Transverse colon (tissue), 4 donors: Measurements from ENCODE around the gene EFCAB9. TPM values are rescaled to one million over a fixed set of nuclear protein-coding genes. Genes with fewer than 3 reads are reported as not detected.

Experiments used
- DNase-seq: peaks from one replicate; pipeline ENCODE4 v3.0.0-alpha.2; 2019
- H3K27ac ChIP-seq, 4 donors: fragments of 200-600 bp; sonication (generic); 2 replicates each; pipeline ENCODE4 v1.5.1; 2016 to 2018; ENCODE audit warnings: inconsistent platforms in 4 of 4
- H3K27me3 ChIP-seq: fragments of 200-600 bp; sonication (generic); 2 replicates; pipeline ENCODE4 v1.5.1; 2017; ENCODE audit warnings: inconsistent platforms
- H3K36me3 ChIP-seq, 4 donors: fragments of 200-600 bp; sonication (generic); 2 replicates each; pipeline ENCODE4 v1.5.1; 2017 to 2019; ENCODE audit warnings: inconsistent platforms in 4 of 4
- H3K4me1 ChIP-seq, 4 donors: fragments of 200-600 bp; sonication (generic); 2 replicates each; pipeline ENCODE4 v1.5.1; 2017 to 2020; ENCODE audit warnings: inconsistent platforms in 4 of 4
- H3K4me3 ChIP-seq, 4 donors: fragments of 200-600 bp; sonication (generic); 1 replicate in 1 of 4; 2 replicates in 3 of 4; pipeline versions ENCODE4 v1.5.1 to v1.6.1; 2017 to 2019; ENCODE audit warnings: inconsistent platforms in 4 of 4
- H3K9me3 ChIP-seq, 2 donors: fragments of 200-600 bp; sonication (generic); 2 replicates each; pipeline ENCODE4 v1.5.1; 2017 to 2019; ENCODE audit warnings: inconsistent platforms in 2 of 2
- EP300 ChIP-seq: sonication (generic); formaldehyde crosslinking; IDR thresholded peaks from one replicate; pipeline ENCODE4 v1.6.1; 2017; ENCODE audit warnings: antibody characterized with exemption, low read depth
- POLR2A ChIP-seq: fragments of 450-650 bp; IDR thresholded peaks from one replicate; pipeline ENCODE4 v1.6.1; 2016; ENCODE audit warnings: antibody characterized with exemption, mild to moderate bottlenecking, moderate library complexity
- POLR2AphosphoS5 ChIP-seq, 3 donors: sonication (generic); formaldehyde crosslinking; IDR thresholded peaks; one replicate each; pipeline ENCODE4 v1.6.1; 2016; ENCODE audit warnings: antibody characterized with exemption in 3 of 3
- WGBS, 2 donors: methylation state at CpG; one replicate each; pipeline ENCODE4 v1.1.5; 2018; ENCODE audit warnings: low coverage in 1 of 2; 5-methylcytosine and 5-hydroxymethylcytosine counted together
- in situ Hi-C, 4 donors: fragments of 200-750 bp; cut with MboI; loops; one replicate each; pipeline versions ENCODE4 v1.15.0 to v1.15.1; 2017; ENCODE audit warnings: low sequenced_read_pairs in 3 of 4, low pct_ligation_motif_present in 1 of 4, low pct_unique_long_range_greater_than_20kb in 1 of 4
- intact Hi-C: fragments of 100-400 bp; cut with DNase I; formaldehyde crosslinking; loops from one replicate; pipeline ENCODE4 v1.15.1; 2023; ENCODE audit warnings: low total_unique reads
- total RNA-seq, 4 donors: library from RNA; depleted of rRNA; stranded (reverse); fragments of >200 nt; gene quantifications; one replicate each; pipeline ENCODE4 v1.1.0, GENCODE V29; 2016
- TF ChIP-seq, protein P1 (sequence below), 5 experiments: fragments of 200-600 bp in 3 of 5; fragments of 450-650 bp in 2 of 5; sonication (generic) in 3 of 5; IDR thresholded peaks; 1 replicate in 2 of 5; 2 replicates in 3 of 5; pipeline ENCODE4 v1.5.1; 2016 to 2017; ENCODE audit warnings: antibody characterized with exemption in 5 of 5, inconsistent platforms in 3 of 5, mild to moderate bottlenecking in 2 of 5, moderate library complexity in 1 of 5

Gene EFCAB9
- total RNA-seq, 4 donors from 2014 or later = not detected

DNA sequence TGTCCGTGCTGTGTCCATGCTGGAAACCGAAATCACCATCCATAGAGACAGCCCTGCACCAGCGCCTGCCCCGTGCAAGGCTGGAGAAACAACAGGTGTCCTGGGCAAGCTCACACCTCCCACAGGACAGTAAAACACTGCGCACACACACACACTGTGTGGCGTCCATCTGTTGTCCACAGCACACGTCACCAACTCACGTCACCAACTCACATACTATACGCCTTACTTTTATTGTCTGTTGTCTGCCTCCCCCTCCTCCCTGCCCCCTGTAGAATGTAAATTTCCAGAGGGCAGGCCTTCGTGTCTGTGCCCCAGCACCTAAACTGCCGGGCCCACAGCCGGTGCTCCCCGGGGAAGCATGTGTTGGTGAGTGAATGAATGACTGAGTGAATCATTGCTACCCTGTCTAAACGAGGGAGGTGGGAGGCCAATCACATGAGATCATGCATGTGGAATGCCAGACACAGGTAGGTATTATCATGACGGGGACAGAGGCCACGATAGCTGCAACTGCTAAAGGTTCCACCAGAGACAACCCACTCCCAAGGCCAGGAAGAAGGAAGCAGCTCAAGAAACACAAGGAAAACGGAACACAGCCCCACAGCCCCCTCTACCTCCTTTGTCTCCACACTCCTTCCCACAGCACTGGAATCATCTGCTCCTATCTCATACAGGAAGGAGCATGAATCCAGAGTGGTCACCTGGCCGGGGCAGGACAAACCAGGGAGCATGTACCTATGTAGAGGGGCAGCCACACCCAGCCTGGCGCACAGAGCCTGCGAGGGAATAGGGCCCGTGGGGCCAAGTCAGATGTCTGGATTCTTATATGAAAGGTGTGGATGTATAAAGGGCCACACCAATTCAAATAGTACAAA, 47.9 kb upstream of the EFCAB9 start:
- peaks cover 0 to 46% (median 21%) of the 10 kb centered on the region in 4 donors for H3K4me1 ChIP-seq
- intact Hi-C loops (no loop called here), in situ Hi-C loops (no loop called here)
- TF ChIP-seq EP300 (no peak), POLR2A (no peak), POLR2AphosphoS5 (IDR thresholded peaks at IDR 0.05) (peak in 2 of 3 donors; percentile 54 to 76)
- TF ChIP-seq, protein P1, sequence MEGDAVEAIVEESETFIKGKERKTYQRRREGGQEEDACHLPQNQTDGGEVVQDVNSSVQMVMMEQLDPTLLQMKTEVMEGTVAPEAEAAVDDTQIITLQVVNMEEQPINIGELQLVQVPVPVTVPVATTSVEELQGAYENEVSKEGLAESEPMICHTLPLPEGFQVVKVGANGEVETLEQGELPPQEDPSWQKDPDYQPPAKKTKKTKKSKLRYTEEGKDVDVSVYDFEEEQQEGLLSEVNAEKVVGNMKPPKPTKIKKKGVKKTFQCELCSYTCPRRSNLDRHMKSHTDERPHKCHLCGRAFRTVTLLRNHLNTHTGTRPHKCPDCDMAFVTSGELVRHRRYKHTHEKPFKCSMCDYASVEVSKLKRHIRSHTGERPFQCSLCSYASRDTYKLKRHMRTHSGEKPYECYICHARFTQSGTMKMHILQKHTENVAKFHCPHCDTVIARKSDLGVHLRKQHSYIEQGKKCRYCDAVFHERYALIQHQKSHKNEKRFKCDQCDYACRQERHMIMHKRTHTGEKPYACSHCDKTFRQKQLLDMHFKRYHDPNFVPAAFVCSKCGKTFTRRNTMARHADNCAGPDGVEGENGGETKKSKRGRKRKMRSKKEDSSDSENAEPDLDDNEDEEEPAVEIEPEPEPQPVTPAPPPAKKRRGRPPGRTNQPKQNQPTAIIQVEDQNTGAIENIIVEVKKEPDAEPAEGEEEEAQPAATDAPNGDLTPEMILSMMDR (IDR thresholded peaks at IDR 0.05) = no peak
- WGBS, 2 donors = 54 to 83% methylated on average over 8 to 21 of the region's 21 CpGs
- H3K27ac ChIP-seq = peak overlapping the region; percentile 32 to 68 (median 55)
- no peak overlapping the region for H3K4me3 ChIP-seq
- no peaks in the 10 kb centered on the region for H3K36me3 ChIP-seq
- DNase-seq = peak; percentile 41
- H3K9me3 ChIP-seq = no peaks in the 10 kb centered on the region
- H3K27me3 ChIP-seq = no peaks in the 10 kb centered on the region

DNA sequence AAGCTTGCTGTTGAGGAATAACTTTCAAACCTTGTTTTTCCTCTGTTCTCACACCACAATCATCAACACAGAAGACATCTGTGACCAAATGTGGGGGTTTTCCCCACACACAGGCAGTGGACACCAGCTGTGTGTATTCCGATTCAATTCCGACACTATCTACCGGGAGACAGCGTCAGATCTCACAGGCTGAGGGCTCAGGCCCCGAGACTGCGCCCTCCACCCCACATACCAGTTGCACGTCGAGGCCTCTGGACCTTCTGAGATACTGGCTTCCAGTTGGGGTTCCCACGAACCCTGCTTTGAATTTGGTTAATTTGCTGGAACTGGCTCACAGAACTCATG, 47.3 kb upstream of the EFCAB9 start:
- WGBS, 2 donors = 89% methylated on average over 9 of the region's 9 CpGs; no CpG with 5 or more reads in 1 of the 2 donors
- Histone ChIP-seq H3K4me3 (no peak overlapping the region), H3K9me3 (no peaks in the 10 kb centered on the region), H3K27ac (peak overlapping the region; percentile 15 to 68 (median 52)), H3K27me3 (no peaks in the 10 kb centered on the region), H3K36me3 (no peaks in the 10 kb centered on the region), H3K4me1 (peaks cover 0 to 50% (median 20%) of the 10 kb centered on the region in 4 donors)
- no peak for DNase-seq
- in situ Hi-C loops (no loop called here), intact Hi-C loops (no loop called here)
- TF ChIP-seq POLR2AphosphoS5 (IDR thresholded peaks at IDR 0.05) (peak in 1 of 3 donors; percentile 3), POLR2A (no peak), EP300 (no peak)

DNA sequence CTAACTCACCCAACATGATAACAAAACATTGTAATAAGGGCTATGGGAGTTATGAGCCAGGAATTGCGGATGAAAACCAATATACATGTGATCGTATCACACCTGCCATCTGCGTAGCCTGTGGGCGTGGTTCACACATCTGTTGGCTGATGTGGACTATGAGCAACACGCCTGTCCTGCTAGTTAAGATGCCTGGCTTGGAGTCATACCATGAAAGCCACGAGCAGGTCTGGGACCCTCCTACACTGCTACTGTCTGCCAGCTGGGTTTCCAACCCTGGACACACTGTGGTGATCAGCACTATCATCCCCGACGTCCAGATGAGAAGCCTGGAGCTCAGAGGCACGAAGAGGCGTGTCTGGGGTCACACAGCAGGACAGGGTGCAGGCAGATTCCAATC, 46.1 kb upstream of the EFCAB9 start:
- in situ Hi-C loops (no loop called here), intact Hi-C loops (no loop called here)
- peak overlapping the region in 2 of 4 donors; percentile 61 to 68 for H3K27ac ChIP-seq
- H3K4me3 ChIP-seq = no peak overlapping the region
- 62 to 70% methylated on average over 5 to 10 of the region's 10 CpGs for WGBS, 2 donors
- H3K27me3 ChIP-seq = no peaks in the 10 kb centered on the region
- H3K9me3 ChIP-seq = no peaks in the 10 kb centered on the region
- no peaks in the 10 kb centered on the region for H3K36me3 ChIP-seq
- DNase-seq = peak; percentile 56
- TF ChIP-seq POLR2A (no peak), POLR2AphosphoS5 (IDR thresholded peaks at IDR 0.05) (peak; percentile 18 to 56 (median 49)), EP300 (no peak)
- TF ChIP-seq, protein P1 (IDR thresholded peaks at IDR 0.05) = no peak
- peaks cover 0 to 48% (median 19%) of the 10 kb centered on the region in 4 donors for H3K4me1 ChIP-seq

DNA sequence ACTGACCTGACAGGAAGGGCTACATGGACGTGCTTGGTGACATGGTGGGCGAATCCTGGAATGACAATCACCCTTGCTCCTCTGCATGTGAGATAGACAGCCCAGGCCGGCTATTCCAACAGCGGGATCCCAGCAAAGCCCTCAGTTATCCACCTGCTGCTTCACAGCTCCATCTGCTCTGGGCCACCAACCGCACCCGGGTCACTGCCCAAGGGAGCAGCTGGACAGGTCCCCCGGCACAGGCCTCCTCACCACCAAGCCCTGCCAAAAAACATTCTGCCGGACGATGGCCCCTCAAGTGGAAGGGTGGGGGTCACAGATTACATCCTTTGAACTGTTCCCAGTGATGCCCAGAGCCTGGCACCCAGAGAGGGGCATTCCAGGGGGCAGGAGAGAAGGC, 45.6 kb upstream of the EFCAB9 start:
- WGBS, 2 donors = 93% methylated on average over 9 of the region's 9 CpGs; no CpG with 5 or more reads in 1 of the 2 donors
- peaks cover 0 to 42% (median 17%) of the 10 kb centered on the region in 4 donors for H3K4me1 ChIP-seq
- H3K27ac ChIP-seq = peak overlapping the region in 1 of 4 donors; percentile 50
- no peaks in the 10 kb centered on the region for H3K9me3 ChIP-seq
- DNase-seq = no peak
- no peak for TF ChIP-seq POLR2AphosphoS5 (IDR thresholded peaks at IDR 0.05)
- TF ChIP-seq POLR2A = no peak
- TF ChIP-seq, protein P1 (IDR thresholded peaks at IDR 0.05) = no peak
- TF ChIP-seq EP300 = no peak
- H3K27me3 ChIP-seq = no peaks in the 10 kb centered on the region
- no peak overlapping the region for H3K4me3 ChIP-seq
- intact Hi-C loops = no loop called here
- H3K36me3 ChIP-seq = no peaks in the 10 kb centered on the region
- in situ Hi-C loops = no loop called here
